ENCODE results near the gene ZNF609. TPM values are rescaled to one million over a fixed set of nuclear protein-coding genes. Genes with fewer than 3 reads are reported as not detected.

ZNF609 gene
- polyA plus RNA-seq, 1 donor from 2014 or later: 11.8 TPM

GRCh38 chr15:64525828-64526530 lies 65.6 kb downstream of the ZNF609 start:
- Histone ChIP-seq H3K79me2 (replicated peaks; ENCODE audit: insufficient read depth, low read length) (peaks cover 64% of the 10 kb centered on the region), H3K36me3 (ENCODE audit: insufficient read depth, low read length) (no peaks in the 10 kb centered on the region), H3F3A (ENCODE audit: insufficient read depth, low read length, poor library complexity, severe bottlenecking) (peaks cover 3% of the 10 kb centered on the region), H3K9me2 (ENCODE audit: insufficient read depth, low read length) (no peaks in the 10 kb centered on the region), H3K27me3 (ENCODE audit: insufficient read depth, low read depth, low read length) (no peaks in the 10 kb centered on the region), H3K4me2 (ENCODE audit: low read length) (no peak overlapping the region), H3K9me3 (ENCODE audit: low read length) (no peaks in the 10 kb centered on the region), H4K20me1 (ENCODE audit: insufficient read depth) (no peaks in the 10 kb centered on the region), H3K4me3 (ENCODE audit: low read length) (no peak overlapping the region), H3K9ac (ENCODE audit: low read length) (no peak overlapping the region), H3K27ac (ENCODE audit: low read length) (no peak overlapping the region), H2AFZ (ENCODE audit: low read depth, low read length) (no peak overlapping the region)
- TF ChIP-seq EP300 (conservative IDR thresholded peaks at IDR 0.05; ENCODE audit: poor library complexity, severe bottlenecking) (no peak), SMC3 (conservative IDR thresholded peaks at IDR 0.05; ENCODE audit: poor library complexity) (no peak), REST (IDR thresholded peaks at IDR 0.05; ENCODE audit: borderline replicate concordance) (no peak)

GRCh38 chr15:64527263-64527984 lies 67.0 kb downstream of the ZNF609 start:
- H3K4me2 ChIP-seq (ENCODE audit: low read length): no peak overlapping the region
- no peaks in the 10 kb centered on the region for H3K9me2 ChIP-seq (ENCODE audit: insufficient read depth, low read length)
- H3K4me3 ChIP-seq (ENCODE audit: low read length): no peak overlapping the region
- no peaks in the 10 kb centered on the region for H3K27me3 ChIP-seq (ENCODE audit: insufficient read depth, low read depth, low read length)
- no peak overlapping the region for H3K9ac ChIP-seq (ENCODE audit: low read length)
- no peaks in the 10 kb centered on the region for H4K20me1 ChIP-seq (ENCODE audit: insufficient read depth)
- no peak overlapping the region for H3K27ac ChIP-seq (ENCODE audit: low read length)
- H3K9me3 ChIP-seq (ENCODE audit: low read length): no peaks in the 10 kb centered on the region
- H3K36me3 ChIP-seq (ENCODE audit: insufficient read depth, low read length): no peaks in the 10 kb centered on the region
- H2AFZ ChIP-seq (ENCODE audit: low read depth, low read length): no peak overlapping the region
- no peak for TF ChIP-seq TAF1 (IDR thresholded peaks at IDR 0.05; ENCODE audit: low read depth)
- TF ChIP-seq POLR2AphosphoS5 (IDR thresholded peaks at IDR 0.05): no peak
- TF ChIP-seq CTCF (IDR thresholded peaks at IDR 0.05; ENCODE audit: poor library complexity, severe bottlenecking): no peak
- TF ChIP-seq REST (IDR thresholded peaks at IDR 0.05; ENCODE audit: borderline replicate concordance): no peak
- no peak for TF ChIP-seq EZH2 (IDR thresholded peaks at IDR 0.05; ENCODE audit: borderline replicate concordance, insufficient read depth, low read length, poor library complexity, severe bottlenecking)
- no peak for TF ChIP-seq EP300 (conservative IDR thresholded peaks at IDR 0.05; ENCODE audit: poor library complexity, severe bottlenecking)
- no peak for TF ChIP-seq MXI1 (conservative IDR thresholded peaks at IDR 0.05; ENCODE audit: poor library complexity, severe bottlenecking)
- no peak for TF ChIP-seq RAD21 (conservative IDR thresholded peaks at IDR 0.05)
- no peak for TF ChIP-seq SMC3 (conservative IDR thresholded peaks at IDR 0.05; ENCODE audit: poor library complexity)
- peaks cover 76% of the 10 kb centered on the region for H3K79me2 ChIP-seq (replicated peaks; ENCODE audit: insufficient read depth, low read length)
- peaks cover 3% of the 10 kb centered on the region for H3F3A ChIP-seq (ENCODE audit: insufficient read depth, low read length, poor library complexity, severe bottlenecking)

Data from neural cell (in vitro differentiated cells).